Measurements from ENCODE around the gene LYVE1. TPM values are rescaled to one million over a fixed set of nuclear protein-coding genes. Genes with fewer than 3 reads are reported as not detected.
"Not testable (repeated sequence)": the region's sequence is repeated elsewhere in the genome, so short reads cannot be mapped to it uniquely, and the experiment has no call there.

Gene LYVE1
- polyA plus RNA-seq (2013, experiment 1 of 2; ENCODE audit: insufficient read length) = 0.32 TPM
- polyA plus RNA-seq (2013, experiment 2 of 2; ENCODE audit: insufficient read length) = 0.32 TPM

- DNase-seq = no peak
Observed at GRCh38 chr11:10568486-10568941, at the start of gene LYVE1. TSS of gene LYVE1 (minus strand) at chr11:10568665. CDS start at chr11:10568532, 133 bp downstream.

DNA sequence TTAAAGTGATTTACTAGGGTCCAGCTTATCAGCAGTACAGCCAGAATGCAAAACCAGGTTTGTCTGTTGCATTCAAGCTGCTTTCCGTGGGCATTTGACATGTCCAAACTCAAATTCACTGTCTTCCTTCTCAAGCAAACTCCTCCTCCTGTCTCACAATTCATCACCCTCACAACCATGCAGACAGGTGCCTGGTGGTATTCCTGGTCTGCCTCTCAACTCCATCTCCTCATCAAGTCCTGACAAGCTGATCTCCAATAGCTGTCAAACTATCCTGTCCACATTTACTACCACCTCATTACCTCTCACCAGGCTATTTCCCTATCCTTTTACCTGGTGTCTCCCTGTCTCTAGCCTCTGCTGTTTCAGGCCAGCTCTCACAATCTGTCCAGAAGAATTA, 49.1 kb upstream of the LYVE1 start:
- no peak for DNase-seq

DNA sequence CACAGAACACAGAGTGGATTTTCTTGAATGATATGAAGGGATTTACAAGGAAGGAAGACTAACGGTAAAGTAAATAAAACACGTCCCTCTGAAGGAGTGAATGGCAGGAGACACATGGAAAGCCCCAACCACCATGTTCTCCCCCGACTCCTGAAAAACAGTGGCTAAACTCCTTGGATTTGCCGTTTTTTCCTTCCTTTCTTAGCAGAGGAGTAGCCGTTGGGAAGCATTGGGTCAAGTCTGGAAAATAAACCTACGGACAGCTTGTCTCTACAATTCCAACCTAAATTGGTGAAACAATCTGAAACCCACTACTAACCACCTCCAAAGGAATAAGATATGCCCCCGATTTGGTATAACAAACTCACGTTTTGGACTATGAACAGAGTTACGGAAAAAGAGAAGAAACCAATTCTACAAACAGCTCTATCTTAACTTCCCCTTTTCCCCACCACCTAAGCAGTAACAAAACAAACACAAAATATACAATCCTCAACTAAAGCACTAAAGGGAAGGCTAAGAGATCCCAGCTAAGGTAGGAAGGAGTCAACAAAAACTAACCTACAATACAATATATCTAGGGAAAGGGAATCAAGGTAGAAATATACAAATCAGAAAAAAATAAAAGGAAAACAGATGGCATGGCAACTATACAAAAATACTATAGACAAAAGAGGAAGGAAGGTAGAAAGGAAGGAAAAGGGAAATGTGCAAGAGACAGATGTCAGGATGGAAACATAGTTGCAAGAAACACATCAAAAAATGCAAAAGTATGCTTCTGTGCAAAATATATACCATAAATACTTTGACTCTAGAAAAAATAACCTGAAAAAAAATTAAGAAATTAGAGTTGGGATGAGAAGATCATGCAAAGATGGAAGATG, 43.8 kb upstream of the LYVE1 start:
- DNase-seq = no peak

DNA sequence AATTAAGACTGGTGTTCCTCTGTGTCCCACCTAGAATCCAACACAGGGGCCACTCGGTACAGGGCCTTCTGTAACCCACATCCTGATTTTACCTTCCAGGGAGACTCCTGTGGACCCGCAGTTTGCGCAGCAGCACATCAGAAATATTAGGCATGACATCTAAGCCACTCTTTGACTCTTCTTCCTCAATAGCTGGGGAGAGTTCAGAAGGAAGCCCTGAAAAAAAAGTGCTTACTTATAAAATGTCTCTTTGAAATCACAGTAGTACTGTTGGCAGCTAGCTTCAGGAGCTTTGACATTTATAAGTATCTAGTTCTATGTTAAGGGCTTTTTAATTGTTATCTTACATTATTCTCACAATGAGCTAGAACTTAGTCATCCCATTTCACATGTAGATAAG, 41.2 kb upstream of the LYVE1 start:
- DNase-seq = no peak

DNA sequence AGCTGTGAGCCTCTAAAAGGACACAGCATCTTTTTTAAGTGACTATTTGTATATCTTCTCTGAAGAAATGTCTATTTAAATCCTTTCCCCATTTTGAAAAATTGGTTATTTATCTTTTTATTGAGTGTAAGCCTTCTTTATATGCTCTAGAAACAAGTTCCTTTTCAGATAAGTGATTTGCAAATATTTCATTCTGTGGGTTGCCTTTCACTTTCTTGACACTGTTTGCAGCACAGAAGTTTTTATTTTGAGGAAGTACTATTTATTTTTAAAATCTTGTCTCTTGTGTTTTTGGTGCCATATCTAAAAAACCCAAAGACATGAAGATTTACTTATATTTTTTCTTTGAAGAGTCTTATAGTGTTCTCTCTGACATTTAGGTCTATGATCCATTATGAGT, 40.1 kb upstream of the LYVE1 start:
- no peak for DNase-seq

DNA sequence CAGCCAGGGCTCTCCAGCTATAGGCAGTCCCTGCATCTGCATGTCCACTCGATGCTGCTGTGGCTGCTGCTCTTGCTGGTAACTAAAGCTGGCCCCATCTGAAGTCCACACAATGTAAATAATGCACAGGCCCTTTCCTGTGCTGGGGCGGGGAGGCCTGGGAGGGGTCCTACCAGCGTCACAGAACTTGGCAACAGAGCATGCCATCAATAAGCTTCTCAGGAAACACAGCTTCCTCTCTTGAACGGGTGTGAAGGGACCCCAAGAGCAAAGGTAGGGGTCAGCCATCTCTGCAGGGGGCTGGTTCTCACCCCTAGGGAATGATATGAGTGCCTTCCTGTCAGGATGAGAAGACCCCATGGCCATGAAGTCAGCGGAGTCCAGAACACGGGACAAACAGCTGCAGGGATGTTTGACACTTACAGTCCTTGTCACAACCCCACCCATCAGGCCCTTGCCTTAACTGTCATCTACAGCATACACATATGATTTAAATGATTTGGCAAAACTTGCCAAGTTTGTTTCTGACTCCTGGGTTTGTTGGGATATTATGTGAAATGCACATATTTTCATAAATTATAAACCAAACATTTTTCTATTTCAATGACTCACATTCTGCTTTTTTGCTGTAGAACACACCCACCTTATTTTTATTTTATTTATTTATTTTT, 39.1 kb upstream of the LYVE1 start:
- no peak for DNase-seq

GRCh38 chr11:10606536-10607208, 38.2 kb upstream of the LYVE1 start:
- peak; percentile 50 for DNase-seq

GRCh38 chr11:10605941-10606381, 37.5 kb upstream of the LYVE1 start:
- DNase-seq = peak; percentile 78

DNA sequence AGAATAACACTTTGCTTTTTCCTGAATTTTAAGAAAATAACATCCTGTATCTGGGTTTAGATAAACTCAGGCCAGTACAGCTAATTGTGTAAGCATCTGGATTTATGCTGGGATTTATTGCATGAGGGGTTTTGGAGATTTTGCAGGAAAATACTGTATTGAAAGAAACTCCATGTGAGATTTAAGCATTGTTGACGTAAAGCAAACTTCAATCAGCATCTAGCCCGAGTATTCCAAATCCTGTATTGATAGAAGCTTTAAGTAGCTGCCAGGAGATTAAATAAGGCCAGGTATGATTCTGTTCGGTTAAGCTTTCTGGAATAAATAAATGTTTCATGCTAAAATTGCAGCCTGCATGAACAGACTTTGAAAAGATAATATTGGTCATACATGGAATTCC, 36.3 kb upstream of the LYVE1 start:
- DNase-seq = no peak

DNA sequence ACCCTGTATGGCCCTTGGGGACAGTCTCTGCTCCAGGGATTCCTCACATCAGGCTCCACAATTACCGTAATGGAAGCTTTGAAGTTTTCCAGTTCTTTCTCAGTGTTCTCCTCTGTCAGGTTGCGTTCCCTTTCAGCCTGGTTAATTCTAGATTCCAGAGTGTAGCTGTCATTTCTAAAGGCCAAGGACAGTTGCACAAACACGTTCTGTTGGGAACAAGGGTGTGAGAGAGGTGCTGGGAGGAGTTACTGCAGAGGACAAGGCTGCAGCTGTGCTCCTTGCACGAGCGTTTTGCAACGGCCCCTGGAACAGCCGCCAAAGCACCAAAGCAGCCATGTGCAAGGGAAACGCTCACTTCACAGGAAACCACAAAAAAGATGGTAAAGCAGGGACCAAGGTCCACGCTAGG, 35.9 kb upstream of the LYVE1 start:
- peak; percentile 49 for DNase-seq

- no peak for DNase-seq
Observed at GRCh38 chr11:10603721-10604297, 35.3 kb upstream of the LYVE1 start.

GRCh38 chr11:10602945-10603344, 34.5 kb upstream of the LYVE1 start:
- no peak for DNase-seq

GRCh38 chr11:10602366-10602765, 33.9 kb upstream of the LYVE1 start:
- no peak for DNase-seq

GRCh38 chr11:10601837-10602236, 33.4 kb upstream of the LYVE1 start:
- DNase-seq = no peak

GRCh38 chr11:10600570-10601248, 32.2 kb upstream of the LYVE1 start:
- no peak for DNase-seq

GRCh38 chr11:10599388-10600175, 31.1 kb upstream of the LYVE1 start:
- DNase-seq = no peak

DNA sequence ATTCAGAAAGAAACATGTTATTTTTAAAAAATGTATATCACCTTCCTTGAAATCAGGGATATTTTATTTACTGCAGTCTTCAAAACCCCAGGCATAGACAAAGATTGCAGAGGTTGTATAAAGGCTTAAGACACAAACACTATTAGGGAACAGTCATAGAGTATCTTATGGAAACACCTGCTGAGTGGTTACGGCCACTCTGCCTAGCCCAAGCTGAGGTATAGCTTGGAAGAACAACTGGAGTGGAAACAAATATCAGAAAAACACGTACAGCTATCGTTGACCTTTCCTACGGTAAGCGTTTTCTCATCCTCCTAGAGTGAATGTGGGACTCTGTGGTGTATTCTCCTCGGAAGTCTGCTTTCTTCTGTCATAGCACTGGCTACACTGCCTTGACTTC, 30.4 kb upstream of the LYVE1 start:
- DNase-seq = no peak

GRCh38 chr11:10597877-10598351, 29.4 kb upstream of the LYVE1 start:
- DNase-seq = no peak

DNA sequence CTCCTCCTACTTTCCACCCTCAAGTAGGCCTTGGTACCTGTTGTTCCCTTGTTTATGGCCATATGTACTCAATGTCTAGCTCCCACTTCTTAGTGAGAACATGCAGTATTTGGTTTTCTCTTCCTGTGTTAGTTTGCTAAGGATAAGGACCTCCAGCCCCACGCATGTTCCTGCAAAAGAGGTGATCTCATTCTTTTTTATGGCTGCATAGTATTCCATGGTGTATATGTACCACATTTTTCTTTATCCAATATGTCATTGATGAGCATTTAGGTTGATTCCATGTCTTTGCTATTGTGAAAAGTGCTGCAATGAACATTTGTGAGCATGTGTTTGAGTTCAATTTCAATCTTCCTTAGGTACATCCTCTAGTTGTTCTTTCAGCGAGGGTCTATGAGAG, 27.4 kb upstream of the LYVE1 start:
- not testable (repeated sequence) for DNase-seq

GRCh38 chr11:10594407-10594806, 25.9 kb upstream of the LYVE1 start:
- DNase-seq = no peak

GRCh38 chr11:10592331-10592730, 23.9 kb upstream of the LYVE1 start:
- DNase-seq = peak; percentile 96

Measured in fibroblast of skin of abdomen (primary cell).